Esophagus squamous epithelium (tissue), 5 donors: ENCODE results near the gene SPP1. TPM values are rescaled to one million over a fixed set of nuclear protein-coding genes. Genes with fewer than 3 reads are reported as not detected.

ENCODE experiments used
- DNase-seq: peaks from one replicate; lab custom pipeline; 2025; lab: John Stamatoyannopoulos, UW
- H3K27ac ChIP-seq, 4 donors: fragments of 200-600 bp; sonication (generic); one replicate each; pipeline ENCODE4 v1.5.1; 2016 to 2019; ENCODE audit warnings: mild to moderate bottlenecking in 1 of 4
- H3K27me3 ChIP-seq, 4 donors: fragments of 200-600 bp; sonication (generic); 1 replicate in 3 of 4; 2 replicates in 1 of 4; pipeline versions ENCODE4 v1.5.1 to v1.6.0; 2017 to 2021; ENCODE audit warnings: antibody characterized with exemption in 1 of 4
- H3K36me3 ChIP-seq, 3 donors: fragments of 200-600 bp; sonication (generic); one replicate each; pipeline ENCODE4 v1.5.1; 2016 to 2019
- H3K4me1 ChIP-seq, 3 donors: fragments of 200-600 bp; sonication (generic); one replicate each; pipeline ENCODE4 v1.5.1; 2017 to 2019
- H3K4me3 ChIP-seq, 4 donors: fragments of 200-600 bp; sonication (generic); 1 replicate in 3 of 4; 2 replicates in 1 of 4; pipeline ENCODE4 v1.5.1; 2016 to 2019; ENCODE audit warnings: mild to moderate bottlenecking in 2 of 4, moderate library complexity in 1 of 4
- H3K9me3 ChIP-seq, 3 donors: fragments of 200-600 bp; sonication (generic); one replicate each; pipeline ENCODE4 v1.5.1; 2016 to 2019
- POLR2A ChIP-seq, 4 donors: fragments of 450-650 bp; IDR thresholded peaks; one replicate each; pipeline ENCODE4 v1.6.1; 2017; ENCODE audit warnings: antibody characterized with exemption in 4 of 4, mild to moderate bottlenecking in 4 of 4, moderate library complexity in 3 of 4
- WGBS, 2 donors: methylation state at CpG; one replicate each; pipeline ENCODE4 v1.1.5; 2018; 5-methylcytosine and 5-hydroxymethylcytosine counted together
- intact Hi-C: fragments of 100-400 bp; cut with DNase I; formaldehyde crosslinking; loops from one replicate; pipeline ENCODE4 v1.15.0; 2022
- total RNA-seq, 4 donors: library from RNA; depleted of rRNA; stranded (reverse); fragments of >200 nt; gene quantifications; one replicate each; pipeline ENCODE4 v1.1.0, GENCODE V29; 2016
- TF ChIP-seq, protein P1 (sequence below), 6 experiments: fragments of 450-650 bp in 4 of 6; fragments of 200-600 bp in 2 of 6; sonication (generic) in 2 of 6; IDR thresholded peaks; one replicate each; pipeline ENCODE4 v1.5.1; 2016 to 2019; ENCODE audit warnings: antibody characterized with exemption in 6 of 6, mild to moderate bottlenecking in 4 of 6, moderate library complexity in 4 of 6
- donor health status: DM: yes; HTN: yes; CAD: no.

Gene SPP1
- total RNA-seq, 4 donors from 2014 or later, result 0.15 to 4.0 (median 2.5) TPM

- H3K4me3 ChIP-seq, result no peak overlapping the region
- H3K27ac ChIP-seq, result no peak overlapping the region
- intact Hi-C loops, result no loop called here
- DNase-seq, result no peak
- no peaks in the 10 kb centered on the region for H3K4me1 ChIP-seq
- H3K9me3 ChIP-seq, result no peaks in the 10 kb centered on the region
- no peaks in the 10 kb centered on the region for H3K27me3 ChIP-seq
- TF ChIP-seq, protein P1, sequence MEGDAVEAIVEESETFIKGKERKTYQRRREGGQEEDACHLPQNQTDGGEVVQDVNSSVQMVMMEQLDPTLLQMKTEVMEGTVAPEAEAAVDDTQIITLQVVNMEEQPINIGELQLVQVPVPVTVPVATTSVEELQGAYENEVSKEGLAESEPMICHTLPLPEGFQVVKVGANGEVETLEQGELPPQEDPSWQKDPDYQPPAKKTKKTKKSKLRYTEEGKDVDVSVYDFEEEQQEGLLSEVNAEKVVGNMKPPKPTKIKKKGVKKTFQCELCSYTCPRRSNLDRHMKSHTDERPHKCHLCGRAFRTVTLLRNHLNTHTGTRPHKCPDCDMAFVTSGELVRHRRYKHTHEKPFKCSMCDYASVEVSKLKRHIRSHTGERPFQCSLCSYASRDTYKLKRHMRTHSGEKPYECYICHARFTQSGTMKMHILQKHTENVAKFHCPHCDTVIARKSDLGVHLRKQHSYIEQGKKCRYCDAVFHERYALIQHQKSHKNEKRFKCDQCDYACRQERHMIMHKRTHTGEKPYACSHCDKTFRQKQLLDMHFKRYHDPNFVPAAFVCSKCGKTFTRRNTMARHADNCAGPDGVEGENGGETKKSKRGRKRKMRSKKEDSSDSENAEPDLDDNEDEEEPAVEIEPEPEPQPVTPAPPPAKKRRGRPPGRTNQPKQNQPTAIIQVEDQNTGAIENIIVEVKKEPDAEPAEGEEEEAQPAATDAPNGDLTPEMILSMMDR (IDR thresholded peaks at IDR 0.05), result no peak
- TF ChIP-seq POLR2A (IDR thresholded peaks at IDR 0.05), result no peak
- H3K36me3 ChIP-seq, result no peaks in the 10 kb centered on the region
- WGBS, 2 donors, result 82 to 90% methylated on average over 3 of the region's 3 CpGs
Observed at GRCh38 chr4:87946766-87947165, 28.7 kb upstream of the SPP1 start.

DNA sequence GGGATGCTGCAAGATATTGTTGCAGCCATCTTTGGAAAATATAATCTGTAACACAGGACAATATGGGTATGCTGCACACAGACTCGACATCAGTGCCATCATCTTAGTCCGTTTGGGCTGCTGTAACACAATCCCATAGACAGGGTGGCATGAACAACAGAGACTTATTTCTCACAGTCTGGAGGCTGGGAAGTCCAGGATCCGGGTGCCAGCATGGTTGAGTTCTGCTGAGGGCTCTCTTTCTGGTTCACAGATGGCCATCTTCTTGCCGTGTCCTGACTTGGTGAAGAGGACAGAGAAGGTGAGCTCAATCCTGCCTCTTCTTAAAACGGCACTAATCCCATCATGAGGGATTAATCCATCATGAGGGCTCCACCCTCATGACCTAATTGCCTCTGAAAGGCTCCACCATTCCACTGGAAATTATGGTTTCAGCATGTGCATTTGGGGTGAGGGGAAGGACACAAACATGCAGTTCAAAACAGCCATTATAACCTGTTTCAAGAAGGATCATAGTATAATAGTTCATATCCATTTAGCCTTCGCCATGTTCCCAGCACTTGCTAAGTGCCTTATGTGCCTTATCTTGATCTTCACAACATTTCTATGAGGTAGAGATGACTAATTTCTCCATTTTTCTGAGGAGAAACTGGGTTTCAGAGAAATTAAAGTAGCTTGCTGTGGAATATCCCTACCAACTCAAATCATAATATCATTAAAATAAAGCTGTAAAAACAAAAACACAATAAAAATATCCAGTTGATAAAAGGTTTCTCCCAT is 27.9 kb upstream of the SPP1 start:
- TF ChIP-seq POLR2A (IDR thresholded peaks at IDR 0.05), result no peak
- TF ChIP-seq, protein P1 (IDR thresholded peaks at IDR 0.05), result no peak
- intact Hi-C loops, result no loop called here

DNA sequence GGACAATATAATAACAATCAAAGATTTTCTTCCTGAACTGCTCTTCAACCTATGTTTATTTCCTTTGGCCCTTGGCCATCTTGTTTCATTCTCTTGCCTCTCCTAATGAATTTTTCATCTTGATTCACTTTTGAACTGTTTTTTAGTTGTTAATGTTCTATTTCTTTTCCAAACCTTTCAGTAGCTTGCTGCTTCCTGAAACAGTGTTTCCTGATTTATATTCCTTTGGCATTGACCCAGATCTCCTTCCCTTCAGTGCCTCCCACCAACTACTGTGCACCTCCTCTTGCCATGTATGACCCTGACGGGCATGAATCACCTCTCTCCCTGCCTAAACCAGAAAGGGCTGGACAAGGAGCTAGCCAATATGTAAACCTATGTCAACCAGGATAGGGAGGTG is 25.6 kb upstream of the SPP1 start:
- intact Hi-C loops, result no loop called here
- Histone ChIP-seq H3K27ac (no peak overlapping the region), H3K27me3 (no peaks in the 10 kb centered on the region), H3K4me1 (no peaks in the 10 kb centered on the region), H3K9me3 (no peaks in the 10 kb centered on the region), H3K4me3 (no peak overlapping the region), H3K36me3 (no peaks in the 10 kb centered on the region)
- DNase-seq, result no peak
- TF ChIP-seq, protein P1 (IDR thresholded peaks at IDR 0.05), result no peak
- no peak for TF ChIP-seq POLR2A (IDR thresholded peaks at IDR 0.05)
- WGBS, 2 donors, result 0 to 14% methylated on average over 1 of the region's 1 CpG

More for the DNA sequence above, 27.9 kb upstream of the SPP1 start:
- Histone ChIP-seq H3K4me1 (no peaks in the 10 kb centered on the region), H3K9me3 (no peaks in the 10 kb centered on the region), H3K36me3 (no peaks in the 10 kb centered on the region), H3K27ac (no peak overlapping the region), H3K27me3 (no peaks in the 10 kb centered on the region), H3K4me3 (no peak overlapping the region)
- no peak for DNase-seq
- 73 to 77% methylated on average over 5 to 6 of the region's 6 CpGs for WGBS, 2 donors

GRCh38 chr4:87950493-87950892 is 25.0 kb upstream of the SPP1 start:
- intact Hi-C loops, result no loop called here
- TF ChIP-seq, protein P1 (IDR thresholded peaks at IDR 0.05), result no peak
- no peak for TF ChIP-seq POLR2A (IDR thresholded peaks at IDR 0.05)
- no peaks in the 10 kb centered on the region for H3K36me3 ChIP-seq

GRCh38 chr4:87950936-87951511 is 24.5 kb upstream of the SPP1 start:
- intact Hi-C loops, result no loop called here
- DNase-seq, result no peak
- WGBS, 2 donors, result 70 to 83% methylated on average over 3 of the region's 3 CpGs
- Histone ChIP-seq H3K27me3 (no peaks in the 10 kb centered on the region), H3K36me3 (no peaks in the 10 kb centered on the region), H3K9me3 (no peaks in the 10 kb centered on the region), H3K27ac (no peak overlapping the region), H3K4me3 (no peak overlapping the region), H3K4me1 (no peaks in the 10 kb centered on the region)
- TF ChIP-seq POLR2A (IDR thresholded peaks at IDR 0.05), result no peak
- TF ChIP-seq, protein P1 (IDR thresholded peaks at IDR 0.05), result no peak

More at GRCh38 chr4:87950493-87950892, 25.0 kb upstream of the SPP1 start:
- Histone ChIP-seq H3K4me1 (no peaks in the 10 kb centered on the region), H3K9me3 (no peaks in the 10 kb centered on the region), H3K27ac (no peak overlapping the region), H3K27me3 (no peaks in the 10 kb centered on the region), H3K4me3 (no peak overlapping the region)
- DNase-seq, result no peak
